ENCODE results near the gene ZIC3. TPM values are rescaled to one million over a fixed set of nuclear protein-coding genes. Genes with fewer than 3 reads are reported as not detected.

The ZIC3 gene
- total and polyA plus RNA-seq, 10 of the 15 experiments (the other 5 are each of a cell fraction or from before 2014, with no cell fraction given), result 0.07 TPM; not detected in 9

DNA sequence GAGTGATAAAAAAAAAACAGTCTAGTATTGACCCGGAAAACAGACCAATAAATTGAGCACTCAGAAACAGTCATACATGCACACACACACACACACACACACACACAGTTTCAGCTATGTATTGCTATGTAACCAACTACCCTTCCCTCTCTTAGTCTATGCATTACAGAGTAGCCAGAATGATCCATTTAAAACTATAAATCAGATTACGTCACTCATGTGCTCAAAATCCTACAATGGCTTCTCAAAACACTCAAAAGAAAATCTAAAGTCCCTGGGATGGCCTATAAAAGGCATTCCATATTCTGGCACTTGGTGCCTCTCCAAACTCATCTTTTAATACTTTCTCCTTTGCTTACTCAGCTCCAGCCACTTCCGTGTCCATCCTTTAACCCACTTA lies 46.5 kb upstream of the ZIC3 start (continued):
- TF ChIP-seq, protein P1, sequence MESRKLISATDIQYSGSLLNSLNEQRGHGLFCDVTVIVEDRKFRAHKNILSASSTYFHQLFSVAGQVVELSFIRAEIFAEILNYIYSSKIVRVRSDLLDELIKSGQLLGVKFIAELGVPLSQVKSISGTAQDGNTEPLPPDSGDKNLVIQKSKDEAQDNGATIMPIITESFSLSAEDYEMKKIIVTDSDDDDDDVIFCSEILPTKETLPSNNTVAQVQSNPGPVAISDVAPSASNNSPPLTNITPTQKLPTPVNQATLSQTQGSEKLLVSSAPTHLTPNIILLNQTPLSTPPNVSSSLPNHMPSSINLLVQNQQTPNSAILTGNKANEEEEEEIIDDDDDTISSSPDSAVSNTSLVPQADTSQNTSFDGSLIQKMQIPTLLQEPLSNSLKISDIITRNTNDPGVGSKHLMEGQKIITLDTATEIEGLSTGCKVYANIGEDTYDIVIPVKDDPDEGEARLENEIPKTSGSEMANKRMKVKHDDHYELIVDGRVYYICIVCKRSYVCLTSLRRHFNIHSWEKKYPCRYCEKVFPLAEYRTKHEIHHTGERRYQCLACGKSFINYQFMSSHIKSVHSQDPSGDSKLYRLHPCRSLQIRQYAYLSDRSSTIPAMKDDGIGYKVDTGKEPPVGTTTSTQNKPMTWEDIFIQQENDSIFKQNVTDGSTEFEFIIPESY (IDR thresholded peaks at IDR 0.05), result no peak
- TF ChIP-seq GATAD2B (conservative IDR thresholded peaks at IDR 0.05; ENCODE audit: low read depth) (no peak), CREB1 (IDR thresholded peaks at IDR 0.05; ENCODE audit: low read depth) (no peak)
- TF ChIP-seq, protein P2, sequence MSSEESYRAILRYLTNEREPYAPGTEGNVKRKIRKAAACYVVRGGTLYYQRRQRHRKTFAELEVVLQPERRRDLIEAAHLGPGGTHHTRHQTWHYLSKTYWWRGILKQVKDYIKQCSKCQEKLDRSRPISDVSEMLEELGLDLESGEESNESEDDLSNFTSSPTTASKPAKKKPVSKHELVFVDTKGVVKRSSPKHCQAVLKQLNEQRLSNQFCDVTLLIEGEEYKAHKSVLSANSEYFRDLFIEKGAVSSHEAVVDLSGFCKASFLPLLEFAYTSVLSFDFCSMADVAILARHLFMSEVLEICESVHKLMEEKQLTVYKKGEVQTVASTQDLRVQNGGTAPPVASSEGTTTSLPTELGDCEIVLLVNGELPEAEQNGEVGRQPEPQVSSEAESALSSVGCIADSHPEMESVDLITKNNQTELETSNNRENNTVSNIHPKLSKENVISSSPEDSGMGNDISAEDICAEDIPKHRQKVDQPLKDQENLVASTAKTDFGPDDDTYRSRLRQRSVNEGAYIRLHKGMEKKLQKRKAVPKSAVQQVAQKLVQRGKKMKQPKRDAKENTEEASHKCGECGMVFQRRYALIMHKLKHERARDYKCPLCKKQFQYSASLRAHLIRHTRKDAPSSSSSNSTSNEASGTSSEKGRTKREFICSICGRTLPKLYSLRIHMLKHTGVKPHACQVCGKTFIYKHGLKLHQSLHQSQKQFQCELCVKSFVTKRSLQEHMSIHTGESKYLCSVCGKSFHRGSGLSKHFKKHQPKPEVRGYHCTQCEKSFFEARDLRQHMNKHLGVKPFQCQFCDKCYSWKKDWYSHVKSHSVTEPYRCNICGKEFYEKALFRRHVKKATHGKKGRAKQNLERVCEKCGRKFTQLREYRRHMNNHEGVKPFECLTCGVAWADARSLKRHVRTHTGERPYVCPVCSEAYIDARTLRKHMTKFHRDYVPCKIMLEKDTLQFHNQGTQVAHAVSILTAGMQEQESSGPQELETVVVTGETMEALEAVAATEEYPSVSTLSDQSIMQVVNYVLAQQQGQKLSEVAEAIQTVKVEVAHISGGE (CRISPR knock-in tag; IDR thresholded peaks at IDR 0.05), result no peak

DNA sequence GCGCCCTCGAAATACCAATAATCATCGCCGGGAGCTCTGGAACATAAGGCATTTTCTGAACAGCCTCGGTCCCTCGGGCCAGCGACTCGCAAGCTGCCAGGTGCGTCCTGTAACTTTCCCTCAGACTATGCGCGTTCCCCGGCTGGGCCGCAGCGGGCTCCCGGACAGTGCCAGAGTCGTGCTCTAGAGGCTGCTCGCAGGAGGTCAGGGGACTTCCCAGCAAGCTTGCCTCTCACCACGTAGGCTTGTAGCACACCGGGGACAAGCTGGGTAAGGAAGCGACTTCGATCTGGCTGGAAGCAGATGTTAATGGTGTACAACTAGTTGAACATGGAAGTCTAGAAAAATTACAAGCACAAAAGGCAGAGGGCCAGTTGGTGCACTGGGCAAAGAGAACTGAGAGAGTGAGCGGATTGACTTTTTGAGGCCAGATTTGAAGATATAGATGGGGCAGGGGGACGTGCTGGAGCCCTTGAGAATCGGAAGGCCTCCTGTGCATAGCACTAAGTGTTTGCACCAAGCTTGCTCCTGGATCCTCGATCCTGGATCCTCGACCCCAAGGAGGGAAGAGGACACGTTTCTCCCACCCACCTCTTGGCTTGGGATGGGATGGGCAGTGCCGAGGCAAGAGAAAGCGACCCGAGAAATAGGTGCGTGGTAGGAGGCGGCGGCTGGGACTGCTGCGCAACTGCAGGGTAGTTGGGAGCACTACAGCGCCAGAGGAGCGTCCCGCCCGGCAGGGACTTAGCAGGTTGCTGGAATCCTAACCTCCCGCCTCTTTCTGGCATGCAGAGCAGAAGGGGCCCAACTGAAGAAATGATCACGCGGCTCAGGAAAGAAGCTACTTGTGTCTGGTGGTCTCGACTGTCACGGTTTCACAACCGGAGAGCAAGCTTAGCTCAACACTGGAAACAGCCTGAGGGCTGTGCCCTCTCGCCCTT lies 19.9 kb upstream of the ZIC3 start:
- Histone ChIP-seq H3K27ac (ENCODE audit: control insufficient read depth, insufficient read depth) (no peak overlapping the region), H3K4me2 (ENCODE audit: control insufficient read depth, insufficient read depth) (no peak overlapping the region), H4K20me1 (ENCODE audit: control insufficient read depth, insufficient read depth) (no peaks in the 10 kb centered on the region), H3K9ac (ENCODE audit: control insufficient read depth, insufficient read depth, low read length) (no peak overlapping the region), H3K4me3 (no peak overlapping the region), H3K79me2 (ENCODE audit: control insufficient read depth, insufficient read depth, low read length) (no peaks in the 10 kb centered on the region), H3K4me1 (ENCODE audit: control insufficient read depth, insufficient read depth, low read length) (no peaks in the 10 kb centered on the region), H3K27me3 (replicated peaks in 1 of 2; ENCODE audit: control insufficient read depth in 2 of 2, insufficient read depth in 2 of 2, low read length in 1 of 2) (no peaks in the 10 kb centered on the region; a peak in 1 of 4 replicates), H3K9me3 (replicated peaks; ENCODE audit: control insufficient read depth, insufficient read depth, low read length) (no peaks in the 10 kb centered on the region; the same call in 2 of the 3 replicates), H2AFZ (ENCODE audit: control insufficient read depth, low read depth, low read length) (no peak overlapping the region), H3K36me3 (ENCODE audit: control insufficient read depth in 2 of 2, insufficient read depth in 2 of 2, low read length in 1 of 2) (no peaks in the 10 kb centered on the region)
- ChIA-PET POLR2A (no interaction called here), CTCF (no interaction called here), SMC1A (ENCODE audit: uncharacterized antibody, unreplicated experiment) (no interaction called here), RAD21 (ENCODE audit: unreplicated experiment) (no interaction called here)
- FAIRE-seq (no peak), DNase-seq (ENCODE audit: low read depth, low spot score) (no peak), ATAC-seq (no peak)
- TF ChIP-seq SIX5 (IDR thresholded peaks at IDR 0.05; ENCODE audit: low read depth, low read length, severe bottlenecking) (no peak), BCL11A (IDR thresholded peaks at IDR 0.05; ENCODE audit: low read depth, low read length) (no peak), CREM (IDR thresholded peaks at IDR 0.05; ENCODE audit: low read depth) (no peak), MEF2B (IDR thresholded peaks at IDR 0.05; ENCODE audit: partially characterized antibody, poor library complexity, severe bottlenecking) (no peak)
- in situ Hi-C loops (cut with MboI), result no loop called here
- no TSS peak for BruUV-seq (replicated peaks)
- WGBS (ENCODE audit: insufficient coverage, insufficient replicate concordance, low lambda C conversion rate, missing lambda C conversion rate), result 50% methylated on average over 45 of the region's 45 CpGs
- intact Hi-C loops (cut with micrococcal nuclease; ENCODE audit: unreplicated experiment), result no loop called here

Measured in GM12878 (cell line).